PC-9 (cell line): ENCODE data around the gene FOXJ3. TPM values are rescaled to one million over a fixed set of nuclear protein-coding genes. Genes with fewer than 3 reads are reported as not detected.
A peak's percentile ranks its signal among the peaks of the same experiment; 100 is the strongest.

Source experiments
- BruUV-seq: library from RNA; stranded (reverse); fragments of 400-500 nt; replicated peaks from 2 replicates; lab custom pipeline; 2021; lab: Mats Ljungman, UMichigan
- CTCF ChIA-PET: fragments of 300-600 bp; sonication (Branson Sonifier 250); formaldehyde crosslinking; loops from one replicate; lab custom pipeline; 2022; ENCODE audit warnings: antibody characterized with exemption; lab: Charles Lee
- POLR2A ChIA-PET: fragments of 300-600 bp; sonication (Branson Sonifier 250); formaldehyde crosslinking; loops from one replicate; lab custom pipeline; 2022; ENCODE audit warnings: antibody characterized with exemption; ENCODE audit not compliant: unreplicated experiment; lab: Charles Lee
- DNase-seq, 2 experiments: peaks; one replicate each; pipeline versions ENCODE4 v3.0.0 to v3.0.0-alpha.2; 2015 to 2022; ENCODE audit warnings: mixed read lengths in 1 of 2
- H2AFZ ChIP-seq: fragments of 200-600 bp; sonication (generic); 2 replicates; pipeline ENCODE4 v1.8.1; 2017; ENCODE audit warnings: antibody characterized with exemption
- H3F3A ChIP-seq: fragments of 200-600 bp; sonication (generic); 2 replicates; pipeline ENCODE4 v1.8.1; 2017; ENCODE audit warnings: antibody characterized with exemption, mild to moderate bottlenecking, low read depth; ENCODE audit not compliant: insufficient read depth
- H3K27ac ChIP-seq: fragments of 200-600 bp; sonication (generic); 2 replicates; pipeline ENCODE4 v1.6.1; 2016; ENCODE audit warnings: mixed run types
- H3K27me3 ChIP-seq: fragments of 200-600 bp; sonication (generic); 2 replicates; pipeline ENCODE4 v1.6.1; 2016; ENCODE audit warnings: low read depth, mixed run types; ENCODE audit not compliant: insufficient read depth
- H3K36me3 ChIP-seq: fragments of 200-600 bp; sonication (generic); 2 replicates; pipeline ENCODE4 v1.6.1; 2016; ENCODE audit warnings: low read depth, mixed run types
- H3K4me1 ChIP-seq: fragments of 200-600 bp; sonication (generic); replicated peaks from 2 replicates; pipeline ENCODE4 v1.6.1; 2016; ENCODE audit warnings: mixed run types; ENCODE audit not compliant: insufficient read depth
- H3K4me2 ChIP-seq: fragments of 200-600 bp; sonication (generic); 2 replicates; pipeline ENCODE4 v1.6.1; 2017; ENCODE audit warnings: mixed run types
- H3K4me3 ChIP-seq: fragments of 200-600 bp; sonication (generic); 2 replicates; pipeline ENCODE4 v1.6.1; 2016; ENCODE audit warnings: mixed run types
- H3K79me2 ChIP-seq: fragments of 200-600 bp; sonication (generic); 2 replicates; pipeline ENCODE4 v1.6.1; 2017; ENCODE audit warnings: low read depth, mixed run types
- H3K9me2 ChIP-seq: fragments of 200-600 bp; sonication (generic); 2 replicates; pipeline ENCODE4 v1.8.1; 2017; ENCODE audit warnings: mild to moderate bottlenecking; ENCODE audit not compliant: insufficient read depth
- H3K9me3 ChIP-seq: fragments of 200-600 bp; sonication (generic); 2 replicates; pipeline ENCODE4 v1.8.1; 2016; ENCODE audit warnings: low read depth; ENCODE audit not compliant: insufficient read depth
- H4K20me1 ChIP-seq: fragments of 200-600 bp; sonication (generic); 2 replicates; pipeline ENCODE4 v1.8.1; 2017; ENCODE audit not compliant: insufficient read depth
- CTCF ChIP-seq: fragments of 200-600 bp; sonication (generic); conservative IDR thresholded peaks from 2 replicates; pipeline ENCODE4 v1.6.1; 2017; ENCODE audit warnings: mixed run types, antibody characterized with exemption, mild to moderate bottlenecking, moderate library complexity
- EZH2 ChIP-seq: fragments of 200-600 bp; sonication (generic); IDR thresholded peaks from 2 replicates; pipeline ENCODE4 v1.8.0; 2017; ENCODE audit warnings: antibody characterized with exemption, low read depth
- intact Hi-C: fragments of 100-400 bp; cut with micrococcal nuclease; formaldehyde crosslinking; loops from one replicate; pipeline ENCODE4 v1.10.0; 2022; ENCODE audit not compliant: unreplicated experiment
- total RNA-seq: library from RNA; stranded (reverse); gene quantifications from 2 replicates; pipeline ENCODE4 v1.2.3, GENCODE V29; 2021

FOXJ3 gene
- total RNA-seq, 1 experiment from 2014 or later = 60.4 TPM

- H3K27me3 ChIP-seq = no peaks in the 10 kb centered on the region
- ChIA-PET CTCF (no interaction called here), POLR2A (interaction anchor here (0.7 kb wide), 1 partner anchor 52 kb away, joined by 4 read pairs; no protein-coding TSS in a partner anchor)
- H3K36me3 ChIP-seq = peaks cover 18% of the 10 kb centered on the region
- no peaks in the 10 kb centered on the region for H4K20me1 ChIP-seq
- H3K4me1 ChIP-seq = peaks cover 82% of the 10 kb centered on the region
- TF ChIP-seq CTCF = no peak
- no peak for TF ChIP-seq EZH2
- peaks cover 93% of the 10 kb centered on the region for H3K79me2 ChIP-seq
- BruUV-seq = no TSS peak
- H3K9me2 ChIP-seq = no peaks in the 10 kb centered on the region
- peak overlapping the region; percentile 91 for H3K27ac ChIP-seq
- H2AFZ ChIP-seq = no peak overlapping the region
- DNase-seq = peak; percentile 63 to 89
- H3K4me2 ChIP-seq = peak overlapping the region; percentile 73
- H3K9me3 ChIP-seq = no peaks in the 10 kb centered on the region
- peaks cover 57% of the 10 kb centered on the region for H3F3A ChIP-seq
- H3K4me3 ChIP-seq = peak overlapping the region; percentile 20; the same call in 1 of the 2 replicates
- intact Hi-C loops = no loop called here
Observed at GRCh38 chr1:42214447-42214871, 120.6 kb downstream of the FOXJ3 start.

DNA sequence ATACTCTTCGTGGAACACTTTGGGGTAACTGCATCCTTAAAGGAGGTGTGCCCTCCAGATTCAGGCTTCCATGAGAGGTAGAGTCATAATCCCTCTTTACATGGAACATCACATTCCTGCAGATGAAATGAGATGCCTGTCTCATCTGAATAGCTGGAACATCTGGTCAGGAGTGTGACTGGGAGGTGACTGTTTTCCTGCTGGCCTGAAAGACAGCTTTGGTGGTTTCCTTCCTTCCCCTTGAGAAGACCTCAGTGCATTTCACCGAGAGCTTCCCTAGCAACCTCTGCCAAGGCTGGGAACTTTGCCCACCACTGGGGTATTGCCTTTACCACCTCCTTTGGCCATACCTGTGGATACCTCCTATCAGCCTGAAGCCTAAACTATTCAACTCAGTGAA, 123.8 kb downstream of the FOXJ3 start:
- TF ChIP-seq CTCF (no peak), EZH2 (no peak)
- DNase-seq = no peak
- BruUV-seq = no TSS peak
- Histone ChIP-seq H3K27ac (peak overlapping the region; percentile 66), H3K4me2 (peak overlapping the region; percentile 41), H3K79me2 (peaks cover 90% of the 10 kb centered on the region), H2AFZ (no peak overlapping the region), H3K4me3 (no peak overlapping the region), H3K27me3 (no peaks in the 10 kb centered on the region), H3K36me3 (peaks cover 13% of the 10 kb centered on the region; the same call in 1 of the 2 replicates), H3K9me3 (peaks cover 9% of the 10 kb centered on the region; the same call in 1 of the 2 replicates), H3K4me1 (peaks cover 97% of the 10 kb centered on the region), H4K20me1 (no peaks in the 10 kb centered on the region), H3F3A (peaks cover 77% of the 10 kb centered on the region), H3K9me2 (no peaks in the 10 kb centered on the region)
- CTCF ChIA-PET = interaction anchor here (0.6 to 1.0 kb wide), 3 partner anchors 26 to 360 kb away, joined by 4 to 8 read pairs (median 8); no protein-coding TSS in a partner anchor
- POLR2A ChIA-PET = interaction anchor here (0.6 kb wide), 1 partner anchor 10 kb away, joined by 7 read pairs; no protein-coding TSS in a partner anchor
- intact Hi-C loops = loop anchor here (2.0 kb wide), 1 partner anchor 130 kb away; no protein-coding TSS in a partner anchor

GRCh38 chr1:42210421-42211133, 124.5 kb downstream of the FOXJ3 start:
- DNase-seq = peak; percentile 76 to 99
- H3F3A ChIP-seq = peaks cover 80% of the 10 kb centered on the region
- H3K27ac ChIP-seq = peak overlapping the region; percentile 66
- H4K20me1 ChIP-seq = no peaks in the 10 kb centered on the region
- intact Hi-C loops = loop anchor here (1.0 to 2.0 kb wide), 3 partner anchors 12 to 130 kb away; no protein-coding TSS in a partner anchor
- H3K27me3 ChIP-seq = no peaks in the 10 kb centered on the region
- peaks cover 88% of the 10 kb centered on the region for H3K79me2 ChIP-seq
- BruUV-seq = no TSS peak
- ChIA-PET POLR2A (interaction anchor here (0.6 to 0.7 kb wide), 2 partner anchors 11 to 54 kb away, joined by 3 to 7 read pairs; no protein-coding TSS in a partner anchor), CTCF (interaction anchor here (0.6 to 1.0 kb wide), 2 partner anchors 13 to 37 kb away, joined by 3 to 4 read pairs; no protein-coding TSS in a partner anchor)
- peaks cover 15% of the 10 kb centered on the region for H3K36me3 ChIP-seq
- peaks cover 99% of the 10 kb centered on the region for H3K4me1 ChIP-seq
- peak overlapping the region; percentile 41 for H3K4me2 ChIP-seq
- H3K9me2 ChIP-seq = no peaks in the 10 kb centered on the region
- TF ChIP-seq CTCF = no peak
- no peak for TF ChIP-seq EZH2
- no peak overlapping the region for H2AFZ ChIP-seq
- peaks cover 12% of the 10 kb centered on the region; the same call in 1 of the 2 replicates for H3K9me3 ChIP-seq
- no peak overlapping the region for H3K4me3 ChIP-seq
